ENCODE data around the gene DIDO1. TPM values are rescaled to one million over a fixed set of nuclear protein-coding genes. Genes with fewer than 3 reads are reported as not detected.

DIDO1 gene
- total and polyA plus RNA-seq, 2 of the 13 experiments (the other 11 are each of a cell fraction or from before 2014, with no cell fraction given), result 75.0 to 75.1 TPM

- TF ChIP-seq, protein P1, sequence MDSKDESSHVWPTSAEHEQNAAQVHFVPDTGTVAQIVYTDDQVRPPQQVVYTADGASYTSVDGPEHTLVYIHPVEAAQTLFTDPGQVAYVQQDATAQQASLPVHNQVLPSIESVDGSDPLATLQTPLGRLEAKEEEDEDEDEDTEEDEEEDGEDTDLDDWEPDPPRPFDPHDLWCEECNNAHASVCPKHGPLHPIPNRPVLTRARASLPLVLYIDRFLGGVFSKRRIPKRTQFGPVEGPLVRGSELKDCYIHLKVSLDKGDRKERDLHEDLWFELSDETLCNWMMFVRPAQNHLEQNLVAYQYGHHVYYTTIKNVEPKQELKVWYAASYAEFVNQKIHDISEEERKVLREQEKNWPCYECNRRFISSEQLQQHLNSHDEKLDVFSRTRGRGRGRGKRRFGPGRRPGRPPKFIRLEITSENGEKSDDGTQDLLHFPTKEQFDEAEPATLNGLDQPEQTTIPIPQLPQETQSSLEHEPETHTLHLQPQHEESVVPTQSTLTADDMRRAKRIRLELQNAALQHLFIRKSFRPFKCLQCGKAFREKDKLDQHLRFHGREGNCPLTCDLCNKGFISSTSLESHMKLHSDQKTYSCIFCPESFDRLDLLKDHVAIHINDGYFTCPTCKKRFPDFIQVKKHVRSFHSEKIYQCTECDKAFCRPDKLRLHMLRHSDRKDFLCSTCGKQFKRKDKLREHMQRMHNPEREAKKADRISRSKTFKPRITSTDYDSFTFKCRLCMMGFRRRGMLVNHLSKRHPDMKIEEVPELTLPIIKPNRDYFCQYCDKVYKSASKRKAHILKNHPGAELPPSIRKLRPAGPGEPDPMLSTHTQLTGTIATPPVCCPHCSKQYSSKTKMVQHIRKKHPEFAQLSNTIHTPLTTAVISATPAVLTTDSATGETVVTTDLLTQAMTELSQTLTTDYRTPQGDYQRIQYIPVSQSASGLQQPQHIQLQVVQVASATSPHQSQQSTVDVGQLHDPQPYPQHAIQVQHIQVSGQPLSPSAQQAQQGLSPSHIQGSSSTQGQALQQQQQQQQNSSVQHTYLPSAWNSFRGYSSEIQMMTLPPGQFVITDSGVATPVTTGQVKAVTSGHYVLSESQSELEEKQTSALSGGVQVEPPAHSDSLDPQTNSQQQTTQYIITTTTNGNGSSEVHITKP (CRISPR knock-in tag; IDR thresholded peaks at IDR 0.05; ENCODE audit: low read depth), result 0 out of 2 replicates have a peak, but pooled peaks have one; percentile 13
- TF ChIP-seq, protein P2, sequence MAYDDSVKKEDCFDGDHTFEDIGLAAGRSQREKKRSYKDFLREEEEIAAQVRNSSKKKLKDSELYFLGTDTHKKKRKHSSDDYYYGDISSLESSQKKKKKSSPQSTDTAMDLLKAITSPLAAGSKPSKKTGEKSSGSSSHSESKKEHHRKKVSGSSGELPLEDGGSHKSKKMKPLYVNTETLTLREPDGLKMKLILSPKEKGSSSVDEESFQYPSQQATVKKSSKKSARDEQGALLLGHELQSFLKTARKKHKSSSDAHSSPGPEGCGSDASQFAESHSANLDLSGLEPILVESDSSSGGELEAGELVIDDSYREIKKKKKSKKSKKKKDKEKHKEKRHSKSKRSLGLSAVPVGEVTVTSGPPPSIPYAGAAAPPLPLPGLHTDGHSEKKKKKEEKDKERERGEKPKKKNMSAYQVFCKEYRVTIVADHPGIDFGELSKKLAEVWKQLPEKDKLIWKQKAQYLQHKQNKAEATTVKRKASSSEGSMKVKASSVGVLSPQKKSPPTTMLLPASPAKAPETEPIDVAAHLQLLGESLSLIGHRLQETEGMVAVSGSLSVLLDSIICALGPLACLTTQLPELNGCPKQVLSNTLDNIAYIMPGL (CRISPR knock-in tag; IDR thresholded peaks at IDR 0.05; ENCODE audit: borderline replicate concordance in 1 of 2, low read depth in 1 of 2), result 0 out of 4 replicates have a peak, but pooled peaks of 1 of the 2 experiments have one; percentile 33
- no peak for TF ChIP-seq ZNF546 (CRISPR knock-in tag; conservative IDR thresholded peaks at IDR 0.05)
- TF ChIP-seq LBX2 (CRISPR knock-in tag; IDR thresholded peaks at IDR 0.05; ENCODE audit: borderline replicate concordance), result no peak
- TF ChIP-seq ZNF337 (CRISPR knock-in tag; IDR thresholded peaks at IDR 0.05; ENCODE audit: borderline replicate concordance, low read depth), result no peak
- peak; percentile 1; the same call in 1 of the 2 replicates for TF ChIP-seq ZNF839 (CRISPR knock-in tag; IDR thresholded peaks at IDR 0.05; ENCODE audit: borderline replicate concordance)
- peak; percentile 24 to 53; a peak in 3 of 4 replicates for TF ChIP-seq MAFK (conservative IDR thresholded peaks at IDR 0.05 in 1 of 2, IDR thresholded peaks at IDR 0.05 in 1 of 2; ENCODE audit: low read length in 2 of 2)
- TF ChIP-seq ARNT2 (CRISPR knock-in tag; IDR thresholded peaks at IDR 0.05; ENCODE audit: low read depth), result no peak
- TF ChIP-seq, protein P3, sequence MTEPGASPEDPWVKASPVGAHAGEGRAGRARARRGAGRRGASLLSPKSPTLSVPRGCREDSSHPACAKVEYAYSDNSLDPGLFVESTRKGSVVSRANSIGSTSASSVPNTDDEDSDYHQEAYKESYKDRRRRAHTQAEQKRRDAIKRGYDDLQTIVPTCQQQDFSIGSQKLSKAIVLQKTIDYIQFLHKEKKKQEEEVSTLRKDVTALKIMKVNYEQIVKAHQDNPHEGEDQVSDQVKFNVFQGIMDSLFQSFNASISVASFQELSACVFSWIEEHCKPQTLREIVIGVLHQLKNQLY (CRISPR knock-in tag; IDR thresholded peaks at IDR 0.05), result no peak
- TF ChIP-seq, protein P4, sequence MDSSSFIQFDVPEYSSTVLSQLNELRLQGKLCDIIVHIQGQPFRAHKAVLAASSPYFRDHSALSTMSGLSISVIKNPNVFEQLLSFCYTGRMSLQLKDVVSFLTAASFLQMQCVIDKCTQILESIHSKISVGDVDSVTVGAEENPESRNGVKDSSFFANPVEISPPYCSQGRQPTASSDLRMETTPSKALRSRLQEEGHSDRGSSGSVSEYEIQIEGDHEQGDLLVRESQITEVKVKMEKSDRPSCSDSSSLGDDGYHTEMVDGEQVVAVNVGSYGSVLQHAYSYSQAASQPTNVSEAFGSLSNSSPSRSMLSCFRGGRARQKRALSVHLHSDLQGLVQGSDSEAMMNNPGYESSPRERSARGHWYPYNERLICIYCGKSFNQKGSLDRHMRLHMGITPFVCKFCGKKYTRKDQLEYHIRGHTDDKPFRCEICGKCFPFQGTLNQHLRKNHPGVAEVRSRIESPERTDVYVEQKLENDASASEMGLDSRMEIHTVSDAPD (CRISPR knock-in tag; IDR thresholded peaks at IDR 0.05), result 0 out of 2 replicates have a peak, but pooled peaks have one; percentile 23
- TF ChIP-seq FOXA3 (CRISPR knock-in tag; IDR thresholded peaks at IDR 0.05), result 0 out of 2 replicates have a peak, but pooled peaks have one; percentile 1
- peak; percentile 0 for TF ChIP-seq SRSF4 (IDR thresholded peaks at IDR 0.05; ENCODE audit: low read depth, low read length, poor library complexity, severe bottlenecking)
- TF ChIP-seq ZNF510 (CRISPR knock-in tag; IDR thresholded peaks at IDR 0.05; ENCODE audit: low read depth), result 0 out of 2 replicates have a peak, but pooled peaks have one; percentile 49
- TF ChIP-seq ZNF761 (CRISPR knock-in tag; conservative IDR thresholded peaks at IDR 0.05), result 0 out of 2 replicates have a peak, but pooled peaks have one; percentile 8
- 0 out of 2 replicates have a peak, but pooled peaks have one; percentile 47 for TF ChIP-seq DNMT3B (CRISPR knock-in tag; conservative IDR thresholded peaks at IDR 0.05)
- TF ChIP-seq AKAP8 (CRISPR knock-in tag; IDR thresholded peaks at IDR 0.05), result peak; percentile 68
- no peak for TF ChIP-seq ZSCAN29 (CRISPR knock-in tag; conservative IDR thresholded peaks at IDR 0.05)
These were observed 43.0 kb upstream of the DIDO1 start (continued) for GRCh38 chr20:62969179-62969760.

Measured in HepG2 (cell line).